DOHH2 (cell line): ENCODE measurements around the gene C10orf105.

Experiments used
- H3F3A ChIP-seq: fragments of 200-600 bp; sonication (generic), shearing (Covaris generic); 2 replicates; pipeline ENCODE4 v1.6.0; 2016; ENCODE audit warnings: antibody characterized with exemption, mild to moderate bottlenecking; ENCODE audit not compliant: control insufficient read depth, insufficient read depth
- H3K27ac ChIP-seq: fragments of 200-600 bp; sonication (generic); 2 replicates; pipeline ENCODE4 v1.5.1; 2014; ENCODE audit warnings: low read depth, mild to moderate bottlenecking, low read length, moderate library complexity
- H3K27me3 ChIP-seq: fragments of 200-600 bp; sonication (generic); 2 replicates; pipeline ENCODE4 v1.6.1; 2014; ENCODE audit warnings: mild to moderate bottlenecking, low read length, mixed read lengths; ENCODE audit not compliant: control insufficient read depth
- H3K36me3 ChIP-seq: fragments of 200-600 bp; sonication (generic); 2 replicates; pipeline ENCODE4 v1.6.1; 2014; ENCODE audit warnings: mild to moderate bottlenecking, low read length, moderate library complexity, mixed read lengths; ENCODE audit not compliant: control insufficient read depth
- H3K4me1 ChIP-seq: fragments of 200-600 bp; sonication (generic); 2 replicates; pipeline ENCODE4 v1.6.1; 2014; ENCODE audit warnings: mild to moderate bottlenecking, low read length, mixed read lengths; ENCODE audit not compliant: control insufficient read depth
- H3K4me2 ChIP-seq: fragments of 200-600 bp; sonication (generic); 2 replicates; pipeline ENCODE4 v1.6.0; 2014; ENCODE audit warnings: mild to moderate bottlenecking, low read length, moderate library complexity
- H3K4me3 ChIP-seq: fragments of 200-600 bp; sonication (generic); 2 replicates; pipeline ENCODE4 v1.5.1; 2014; ENCODE audit warnings: mild to moderate bottlenecking, low read length, mixed read lengths
- H3K79me2 ChIP-seq: fragments of 200-600 bp; sonication (generic); 2 replicates; pipeline ENCODE4 v1.6.1; 2014; ENCODE audit warnings: mild to moderate bottlenecking, low read length, mixed read lengths; ENCODE audit not compliant: control insufficient read depth
- H3K9me2 ChIP-seq: fragments of 200-600 bp; sonication (generic); replicated peaks from 2 replicates; pipeline ENCODE4 v1.6.1; 2014; ENCODE audit warnings: mild to moderate bottlenecking, low read length, mixed read lengths; ENCODE audit not compliant: control insufficient read depth
- H3K9me3 ChIP-seq: fragments of 200-600 bp; sonication (generic); 2 replicates; pipeline ENCODE4 v1.6.1; 2014; ENCODE audit warnings: antibody characterized with exemption, low read length, mixed read lengths; ENCODE audit not compliant: control insufficient read depth, insufficient read depth
- H4K20me1 ChIP-seq: fragments of 200-600 bp; sonication (generic); 2 replicates; pipeline ENCODE4 v1.6.0; 2014; ENCODE audit warnings: low read depth, mild to moderate bottlenecking, antibody characterized with exemption, low read length, moderate library complexity; ENCODE audit not compliant: control insufficient read depth, insufficient read depth
- CTCF ChIP-seq: fragments of 200-600 bp; sonication (generic); IDR thresholded peaks from one replicate; pipeline ENCODE4 v1.5.1; 2014; ENCODE audit warnings: antibody characterized with exemption, mild to moderate bottlenecking, low read depth, low read length; ENCODE audit not compliant: poor library complexity, severe bottlenecking
- EZH2phosphoT487 ChIP-seq: fragments of 200-600 bp; sonication (generic); IDR thresholded peaks from 2 replicates; pipeline ENCODE4 v1.6.1; 2017; ENCODE audit warnings: borderline replicate concordance, mild to moderate bottlenecking, antibody characterized with exemption, low read length, moderate library complexity, mixed read lengths

The C10orf105 gene

GRCh38 chr10:71711052-71711623 is 8.4 kb downstream of the C10orf105 start:
- H3K9me2 ChIP-seq: no peaks in the 10 kb centered on the region
- no peaks in the 10 kb centered on the region for H3K36me3 ChIP-seq
- peaks cover 3% of the 10 kb centered on the region; the same call in 1 of the 2 replicates for H3K27me3 ChIP-seq
- no peaks in the 10 kb centered on the region for H3K9me3 ChIP-seq
- H3F3A ChIP-seq: no peaks in the 10 kb centered on the region
- H3K4me1 ChIP-seq: peaks cover 14% of the 10 kb centered on the region
- H3K4me2 ChIP-seq: no peak overlapping the region
- no peaks in the 10 kb centered on the region for H4K20me1 ChIP-seq
- H3K4me3 ChIP-seq: no peak overlapping the region
- no peaks in the 10 kb centered on the region for H3K79me2 ChIP-seq
- H3K27ac ChIP-seq: no peak overlapping the region
- TF ChIP-seq EZH2phosphoT487 (no peak), CTCF (no peak)

- H3K4me1 ChIP-seq: peaks cover 14% of the 10 kb centered on the region
- H3K79me2 ChIP-seq: no peaks in the 10 kb centered on the region
- no peak overlapping the region for H3K4me2 ChIP-seq
- H3K4me3 ChIP-seq: no peak overlapping the region
- H3F3A ChIP-seq: no peaks in the 10 kb centered on the region
- H3K27me3 ChIP-seq: peaks cover 3% of the 10 kb centered on the region; the same call in 1 of the 2 replicates
- TF ChIP-seq EZH2phosphoT487 (no peak), CTCF (no peak)
- no peaks in the 10 kb centered on the region for H3K36me3 ChIP-seq
- no peaks in the 10 kb centered on the region for H4K20me1 ChIP-seq
- no peak overlapping the region for H3K27ac ChIP-seq
- H3K9me3 ChIP-seq: no peaks in the 10 kb centered on the region
- H3K9me2 ChIP-seq: no peaks in the 10 kb centered on the region
Measured at GRCh38 chr10:71710519-71710918, 9.1 kb downstream of the C10orf105 start.

- Histone ChIP-seq H4K20me1 (no peaks in the 10 kb centered on the region), H3K36me3 (no peaks in the 10 kb centered on the region), H3K4me1 (peaks cover 14% of the 10 kb centered on the region), H3K27me3 (peaks cover 3% of the 10 kb centered on the region; the same call in 1 of the 2 replicates), H3K9me2 (no peaks in the 10 kb centered on the region), H3K27ac (no peak overlapping the region), H3K9me3 (no peaks in the 10 kb centered on the region), H3K4me2 (no peak overlapping the region), H3F3A (no peaks in the 10 kb centered on the region), H3K4me3 (no peak overlapping the region), H3K79me2 (no peaks in the 10 kb centered on the region)
- TF ChIP-seq CTCF (no peak), EZH2phosphoT487 (no peak)
Measured at GRCh38 chr10:71708897-71709882, 10.4 kb downstream of the C10orf105 start.
